Mammary epithelial cell (primary cell): ENCODE data around the gene PDE11A.

Experiments
- EZH2 ChIP-seq: IDR thresholded peaks from 2 replicates; pipeline ENCODE4 v1.6.1; 2012; ENCODE audit warnings: low read length, inconsistent platforms, borderline replicate concordance
- TF ChIP-seq, protein P1 (sequence below), 2 donors: IDR thresholded peaks in 1 of 2; conservative IDR thresholded peaks in 1 of 2; 2 replicates each; pipeline ENCODE4 v1.5.1; 2011 to 2012; ENCODE audit warnings: inconsistent platforms in 2 of 2, low read length in 2 of 2, mild to moderate bottlenecking in 2 of 2, control low read depth in 1 of 2, low read depth in 1 of 2; ENCODE audit not compliant: insufficient read depth in 1 of 2; ENCODE audit errors: extremely low read depth in 1 of 2

DNA sequence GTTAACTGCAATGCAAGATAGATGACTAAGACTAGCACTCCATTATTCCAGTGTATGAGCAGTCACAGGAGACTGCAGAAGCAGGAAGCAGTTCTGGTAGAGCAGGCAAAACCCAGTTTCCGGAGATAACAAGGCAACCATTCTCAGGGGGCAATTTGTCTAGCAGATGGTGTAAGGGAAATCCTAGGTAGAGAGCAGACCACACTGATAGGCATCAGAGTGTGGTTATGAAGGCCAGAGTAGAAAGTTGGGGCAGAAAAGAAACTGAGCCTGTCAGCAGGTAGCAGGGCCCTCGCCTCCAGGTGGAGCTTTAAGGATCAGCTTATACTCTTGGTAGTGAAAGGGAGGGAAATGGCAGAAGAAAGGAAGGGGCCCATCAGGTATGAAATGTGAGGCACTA lies 164.4 kb downstream of the PDE11A start:
- TF ChIP-seq, protein P1, sequence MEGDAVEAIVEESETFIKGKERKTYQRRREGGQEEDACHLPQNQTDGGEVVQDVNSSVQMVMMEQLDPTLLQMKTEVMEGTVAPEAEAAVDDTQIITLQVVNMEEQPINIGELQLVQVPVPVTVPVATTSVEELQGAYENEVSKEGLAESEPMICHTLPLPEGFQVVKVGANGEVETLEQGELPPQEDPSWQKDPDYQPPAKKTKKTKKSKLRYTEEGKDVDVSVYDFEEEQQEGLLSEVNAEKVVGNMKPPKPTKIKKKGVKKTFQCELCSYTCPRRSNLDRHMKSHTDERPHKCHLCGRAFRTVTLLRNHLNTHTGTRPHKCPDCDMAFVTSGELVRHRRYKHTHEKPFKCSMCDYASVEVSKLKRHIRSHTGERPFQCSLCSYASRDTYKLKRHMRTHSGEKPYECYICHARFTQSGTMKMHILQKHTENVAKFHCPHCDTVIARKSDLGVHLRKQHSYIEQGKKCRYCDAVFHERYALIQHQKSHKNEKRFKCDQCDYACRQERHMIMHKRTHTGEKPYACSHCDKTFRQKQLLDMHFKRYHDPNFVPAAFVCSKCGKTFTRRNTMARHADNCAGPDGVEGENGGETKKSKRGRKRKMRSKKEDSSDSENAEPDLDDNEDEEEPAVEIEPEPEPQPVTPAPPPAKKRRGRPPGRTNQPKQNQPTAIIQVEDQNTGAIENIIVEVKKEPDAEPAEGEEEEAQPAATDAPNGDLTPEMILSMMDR (conservative IDR thresholded peaks at IDR 0.05 in 1 of 2, IDR thresholded peaks at IDR 0.05 in 1 of 2; ENCODE audit: extremely low read depth in 1 of 2, insufficient read depth in 1 of 2, low read depth in 1 of 2, low read length in 2 of 2), result no peak
- TF ChIP-seq EZH2, result no peak
